Gastroesophageal sphincter (tissue), 3 donors: ENCODE data around the gene IMMT.

Source experiments
- CTCF ChIP-seq, 4 experiments: fragments of 200-600 bp in 2 of 4; fragments of 450-650 bp in 2 of 4; sonication (generic) in 1 of 4; IDR thresholded peaks; one replicate each; pipeline ENCODE4 v1.5.1; 2017 to 2019; ENCODE audit warnings: antibody characterized with exemption in 4 of 4, mild to moderate bottlenecking in 2 of 4, moderate library complexity in 2 of 4
- EP300 ChIP-seq: sonication (generic); formaldehyde crosslinking; IDR thresholded peaks from one replicate; pipeline ENCODE4 v1.6.1; 2017; ENCODE audit warnings: antibody characterized with exemption, mild to moderate bottlenecking
- POLR2A ChIP-seq, 2 donors: fragments of 450-650 bp; IDR thresholded peaks; one replicate each; pipeline ENCODE4 v1.6.1; 2017; ENCODE audit warnings: antibody characterized with exemption in 2 of 2, mild to moderate bottlenecking in 2 of 2, moderate library complexity in 1 of 2
- POLR2AphosphoS5 ChIP-seq: sonication (generic); formaldehyde crosslinking; IDR thresholded peaks from one replicate; pipeline ENCODE4 v1.6.1; 2017; ENCODE audit warnings: antibody characterized with exemption

GRCh38 chr2:86194751-86195054 lies 559 bp downstream of the IMMT start:
- no peak for TF ChIP-seq CTCF (IDR thresholded peaks at IDR 0.05)
- no peak for TF ChIP-seq POLR2A (IDR thresholded peaks at IDR 0.05)
- TF ChIP-seq EP300 = no peak
- no peak for TF ChIP-seq POLR2AphosphoS5
